HG03469 (cell line): ENCODE results near the gene OR2S2.
"Not testable (repeated sequence)": the region's sequence is repeated elsewhere in the genome, so short reads cannot be mapped to it uniquely, and the experiment has no call there.

Source experiments
- ATAC-seq: cut with Tn5 transposase; IDR thresholded peaks from one replicate; pipeline ENCODE4 v1.9.1; 2021; ENCODE audit warnings: mild to moderate bottlenecking, moderate library complexity, moderate number of reproducible peaks; ENCODE audit not compliant: unreplicated experiment

Gene OR2S2, protein sequence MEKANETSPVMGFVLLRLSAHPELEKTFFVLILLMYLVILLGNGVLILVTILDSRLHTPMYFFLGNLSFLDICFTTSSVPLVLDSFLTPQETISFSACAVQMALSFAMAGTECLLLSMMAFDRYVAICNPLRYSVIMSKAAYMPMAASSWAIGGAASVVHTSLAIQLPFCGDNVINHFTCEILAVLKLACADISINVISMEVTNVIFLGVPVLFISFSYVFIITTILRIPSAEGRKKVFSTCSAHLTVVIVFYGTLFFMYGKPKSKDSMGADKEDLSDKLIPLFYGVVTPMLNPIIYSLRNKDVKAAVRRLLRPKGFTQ

DNA sequence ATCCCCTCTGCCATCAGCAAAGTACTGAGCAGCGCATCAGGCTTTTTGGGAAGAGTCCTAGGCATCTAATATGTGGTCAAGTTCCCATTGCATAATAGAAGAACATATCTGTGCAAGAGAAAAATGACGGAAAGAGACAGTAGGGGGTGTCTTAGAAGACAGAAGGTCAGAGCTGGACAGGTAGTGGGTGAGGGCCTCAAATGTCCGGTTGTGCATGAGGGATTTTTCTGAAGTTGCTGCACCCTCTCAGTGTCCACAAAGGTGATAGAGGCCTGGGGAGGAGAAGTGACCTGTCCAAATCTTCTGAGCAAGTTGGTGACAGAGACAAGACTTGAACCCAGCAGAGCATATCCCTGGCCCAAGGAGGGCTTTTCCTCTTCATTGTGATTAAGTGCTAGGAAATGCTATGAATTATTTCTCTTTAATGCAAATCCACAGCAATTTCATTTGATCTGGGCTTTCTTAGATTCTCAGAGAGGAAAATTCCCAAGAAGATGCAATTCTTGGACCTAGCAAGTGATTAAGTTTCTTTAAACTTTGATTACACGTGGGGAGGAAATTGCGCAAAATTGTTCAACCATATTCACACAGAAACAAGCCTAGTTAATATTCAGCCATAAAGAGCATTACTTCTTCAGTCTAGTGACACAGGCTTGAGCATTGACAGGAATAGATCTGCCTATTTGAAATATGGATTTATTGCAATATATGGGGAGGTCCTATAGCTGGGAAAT is at the start of gene OR2S2:
Gene OR2S2 (minus strand): TSS at position 51 of the 734 bp plus-strand sequence. CDS start 56 bp downstream, outside the sequence.
- ATAC-seq: no peak

DNA sequence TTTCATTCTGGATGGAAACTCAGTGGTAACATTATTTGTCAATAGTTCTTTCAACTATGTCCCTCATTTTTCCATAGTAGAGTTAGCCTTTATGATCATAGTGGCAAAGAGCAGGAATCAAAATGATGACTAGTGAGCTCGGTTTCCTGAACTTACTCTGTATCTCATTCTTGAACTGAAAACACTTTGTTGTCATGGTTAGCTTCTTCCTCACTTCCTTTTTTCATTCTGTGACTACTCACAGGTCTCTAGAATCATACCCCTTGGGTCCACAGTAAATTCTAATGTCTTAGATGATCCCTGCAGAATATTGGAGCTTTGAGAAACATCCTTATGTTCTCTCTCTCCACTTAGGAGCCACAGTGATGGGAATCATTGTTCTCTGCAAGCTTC is 49.4 kb upstream of the OR2S2 start:
- ATAC-seq: no peak

DNA sequence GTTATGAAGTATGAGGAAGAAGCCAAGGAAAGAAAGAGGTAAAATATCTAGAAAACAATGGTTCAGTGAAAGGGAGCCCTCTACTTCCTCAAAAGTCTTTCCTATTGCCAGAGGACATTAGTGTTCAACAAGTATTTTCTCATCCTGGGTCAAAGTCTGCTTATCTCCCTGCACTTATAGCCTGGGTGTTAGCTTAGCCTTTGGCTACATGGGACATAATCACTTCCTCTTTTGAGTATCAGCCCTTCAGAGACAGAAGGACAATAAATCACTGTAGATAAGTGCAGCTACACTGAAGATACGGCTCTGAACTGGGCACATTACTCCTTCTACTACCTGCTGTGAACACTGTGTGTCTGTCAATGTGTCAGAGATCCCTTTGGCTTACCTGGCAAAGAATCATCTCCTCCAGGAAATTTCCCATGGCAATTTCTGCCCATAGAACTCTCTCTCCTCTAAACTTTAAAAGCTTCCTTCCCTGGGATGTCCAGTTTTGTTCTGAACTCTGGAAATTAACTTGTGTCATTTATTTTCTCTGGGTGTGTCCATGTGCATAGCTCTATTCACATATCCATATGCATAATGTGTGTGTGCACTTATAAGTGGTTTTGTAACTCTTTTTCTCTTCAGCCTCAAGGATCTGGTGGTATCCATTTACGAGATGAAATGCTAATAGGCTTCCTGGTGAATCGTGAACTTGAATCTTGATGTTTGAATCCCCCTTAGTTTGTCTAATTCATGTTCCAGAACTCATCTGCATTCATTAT is 48.8 kb upstream of the OR2S2 start:
- ATAC-seq: no peak

GRCh38 chr9:36005891-36006290 is 47.9 kb upstream of the OR2S2 start:
- no peak for ATAC-seq

DNA sequence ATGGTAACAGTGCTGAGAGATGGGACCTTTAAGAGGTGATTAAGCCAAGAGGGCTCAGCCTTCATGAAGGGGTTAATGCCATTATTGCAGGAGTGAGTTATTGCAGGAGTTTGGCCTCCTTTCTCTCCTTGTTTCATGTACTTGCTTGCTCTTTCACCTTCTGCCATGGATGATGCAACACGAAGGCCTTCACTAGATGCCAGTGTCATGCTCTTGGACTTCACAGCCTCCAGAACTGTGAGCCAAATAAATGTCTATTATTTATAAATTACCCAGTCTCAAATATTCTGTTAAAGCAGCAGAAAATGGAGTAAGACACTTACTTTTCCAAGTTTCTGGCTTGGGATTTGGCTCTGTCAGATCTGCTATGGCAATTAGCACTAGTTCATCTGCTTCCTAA is 40.4 kb upstream of the OR2S2 start:
- no peak for ATAC-seq

- ATAC-seq: not testable (repeated sequence)
Observed at GRCh38 chr9:35997016-35997415, 39.1 kb upstream of the OR2S2 start.

- no peak for ATAC-seq
Observed at GRCh38 chr9:35996358-35996970, 38.5 kb upstream of the OR2S2 start.

GRCh38 chr9:35994959-35995358 is 37.0 kb upstream of the OR2S2 start:
- no peak for ATAC-seq

GRCh38 chr9:35993976-35994720 is 36.2 kb upstream of the OR2S2 start:
- no peak for ATAC-seq

- ATAC-seq: not testable (repeated sequence)
Observed at GRCh38 chr9:35993136-35993535, 35.2 kb upstream of the OR2S2 start.

DNA sequence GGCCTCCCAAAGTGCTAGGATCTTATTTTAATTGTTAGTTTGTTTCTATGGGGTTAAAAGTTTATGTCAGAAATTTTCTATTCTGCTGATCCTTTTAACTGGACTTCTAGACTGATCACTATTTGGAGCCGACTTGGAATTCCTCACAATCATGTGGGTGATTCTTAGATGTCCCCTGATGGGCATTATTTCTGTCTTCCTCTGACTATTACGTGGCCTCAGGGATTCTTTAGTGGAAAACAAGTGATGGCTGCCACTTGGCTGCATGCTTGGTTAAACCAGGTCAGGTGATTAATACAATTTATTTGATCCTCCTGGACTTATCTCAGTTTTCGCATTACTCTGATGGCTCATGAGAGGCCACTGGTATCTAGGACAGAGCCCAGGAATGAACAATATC is 32.2 kb upstream of the OR2S2 start:
- ATAC-seq: no peak

- no peak for ATAC-seq
Observed at GRCh38 chr9:35984021-35984420, 26.1 kb upstream of the OR2S2 start.

DNA sequence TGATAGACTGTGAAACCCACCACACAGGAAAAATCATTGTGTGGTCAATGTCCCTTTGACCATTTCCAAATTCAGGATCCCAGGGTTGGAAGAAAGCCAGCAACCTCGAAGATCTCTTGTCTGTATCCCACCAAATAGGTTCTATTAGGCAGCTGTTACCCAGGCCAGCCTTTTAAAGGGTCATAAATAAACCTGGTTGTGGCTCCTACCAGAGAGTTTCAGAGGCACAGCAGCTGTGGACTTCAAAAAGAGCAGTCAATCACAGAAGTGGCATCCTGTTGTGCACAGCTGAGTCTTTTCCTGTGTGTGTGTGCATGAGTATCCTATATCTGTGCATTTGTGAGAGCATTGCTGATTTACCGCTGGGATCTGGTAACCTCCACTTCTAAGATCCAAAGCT is 23.7 kb upstream of the OR2S2 start:
- ATAC-seq: no peak

- ATAC-seq: no peak
Observed at GRCh38 chr9:35980289-35981011, 22.5 kb upstream of the OR2S2 start.

- ATAC-seq: no peak
Observed at GRCh38 chr9:35978792-35979191, 20.8 kb upstream of the OR2S2 start.

DNA sequence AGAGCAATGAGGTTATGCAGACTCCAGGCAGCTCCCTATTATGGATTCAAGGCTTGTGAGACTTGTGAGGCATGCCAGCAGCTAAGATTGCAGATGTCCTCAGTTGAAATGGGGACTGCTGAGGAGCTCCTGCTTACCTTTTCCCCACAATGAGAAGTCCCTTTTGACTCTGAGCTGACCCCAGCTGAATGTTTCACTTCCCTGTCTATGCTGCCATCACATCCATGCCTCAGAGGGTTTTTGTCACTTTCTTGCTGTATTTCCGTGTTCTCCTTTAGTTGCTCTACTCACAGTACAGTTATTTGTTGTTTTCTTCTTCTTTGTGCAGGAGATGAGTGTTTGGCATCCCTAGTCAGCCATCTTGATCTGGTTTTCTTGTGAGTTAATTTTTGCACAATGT is 18.8 kb upstream of the OR2S2 start:
- no peak for ATAC-seq

DNA sequence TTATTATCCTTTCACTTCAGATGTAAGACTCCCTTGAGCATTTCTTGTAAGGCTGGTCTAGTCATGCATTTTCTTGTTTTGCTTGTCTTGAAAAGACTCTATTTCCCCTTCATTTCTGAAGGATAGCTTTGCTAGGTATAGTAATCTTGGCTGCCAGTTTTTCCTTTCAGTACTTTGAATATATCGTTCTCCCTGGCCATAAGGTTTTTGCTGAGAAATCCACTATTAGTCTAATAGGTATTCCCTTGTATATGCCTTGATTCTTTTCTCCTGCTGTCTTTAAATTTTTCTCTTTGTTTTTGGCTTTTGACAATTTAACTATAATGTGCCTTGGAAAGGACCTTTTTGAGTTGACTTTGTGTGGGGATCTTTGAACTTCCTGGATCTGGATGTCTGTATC is 16.8 kb upstream of the OR2S2 start:
- ATAC-seq: no peak

- ATAC-seq: no peak
Observed at GRCh38 chr9:35972093-35972492, 14.1 kb upstream of the OR2S2 start.

DNA sequence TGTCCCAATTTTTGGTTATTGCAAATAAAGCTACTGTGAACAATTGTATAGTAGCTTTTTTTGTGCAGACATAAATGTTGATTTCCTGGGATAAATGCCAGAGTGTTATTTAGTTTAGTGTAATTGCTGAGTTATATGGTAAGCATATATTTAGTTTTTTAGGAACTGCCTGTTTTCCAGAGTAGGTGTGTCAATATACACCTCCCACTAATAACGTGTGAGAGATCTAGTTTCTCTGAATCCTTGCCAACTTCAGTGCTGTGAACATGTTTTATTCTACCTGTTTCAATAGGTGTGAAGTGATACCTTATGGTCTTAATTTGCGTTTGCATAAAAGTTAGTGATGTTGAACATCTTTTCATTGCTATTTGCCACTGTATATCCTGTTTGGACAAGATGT is 9.1 kb upstream of the OR2S2 start:
- ATAC-seq: no peak

DNA sequence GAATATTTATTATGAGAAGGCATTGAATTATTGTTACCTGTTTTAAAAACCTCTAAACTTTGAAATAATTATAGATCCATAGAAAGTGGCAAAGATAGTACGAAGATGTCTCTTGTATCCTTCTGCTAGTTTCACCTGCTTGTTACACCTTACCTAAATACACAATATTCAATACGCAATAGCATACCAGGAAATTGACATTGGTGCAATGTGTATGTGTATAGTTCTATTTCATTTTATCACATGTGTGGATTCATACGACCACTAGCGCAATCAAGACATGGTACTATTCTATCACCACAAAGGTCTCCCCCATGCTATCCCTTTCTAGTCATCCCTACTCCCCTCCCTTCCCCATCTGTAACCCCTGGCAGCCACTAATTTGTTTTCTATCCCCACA is 8.5 kb upstream of the OR2S2 start:
- no peak for ATAC-seq
